Measurements from ENCODE around the gene MECP2.
"Not testable (repeated sequence)": the region's sequence is repeated elsewhere in the genome, so short reads cannot be mapped to it uniquely, and the experiment has no call there.

The MECP2 gene

DNA sequence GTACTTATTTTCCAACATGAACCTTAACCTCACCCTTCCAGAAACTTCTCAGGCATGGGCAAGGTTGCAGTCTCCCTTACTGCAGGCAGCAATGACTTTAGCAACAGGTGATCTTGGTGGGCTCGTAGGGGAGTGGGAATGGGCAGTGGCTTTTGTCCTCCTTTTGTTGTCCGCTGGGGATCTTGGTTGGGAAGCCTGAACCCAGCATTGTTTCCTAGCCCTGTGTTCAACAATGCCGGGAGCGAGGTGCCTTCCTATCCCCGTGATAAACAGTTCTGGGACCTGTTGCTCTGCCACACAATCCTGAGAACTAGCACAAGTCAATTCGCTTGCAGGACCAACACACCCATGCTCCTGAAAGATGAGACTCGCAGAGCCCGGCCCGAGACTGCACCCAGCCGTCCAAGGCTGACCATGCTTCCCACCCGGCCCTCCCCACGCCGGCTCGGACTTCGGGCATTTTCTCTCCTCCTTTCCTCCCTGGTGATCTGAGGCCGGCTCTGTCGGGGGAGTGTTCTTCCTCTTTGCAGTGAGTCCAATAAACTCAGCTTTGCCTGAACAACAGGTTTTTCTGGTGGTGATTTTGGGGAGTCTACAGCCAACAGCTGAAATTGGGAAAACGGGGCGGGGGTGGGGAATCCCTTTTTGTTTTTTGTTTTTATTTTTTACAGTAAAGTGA is 98.0 kb downstream of the MECP2 start:
- TF ChIP-seq, protein P1, sequence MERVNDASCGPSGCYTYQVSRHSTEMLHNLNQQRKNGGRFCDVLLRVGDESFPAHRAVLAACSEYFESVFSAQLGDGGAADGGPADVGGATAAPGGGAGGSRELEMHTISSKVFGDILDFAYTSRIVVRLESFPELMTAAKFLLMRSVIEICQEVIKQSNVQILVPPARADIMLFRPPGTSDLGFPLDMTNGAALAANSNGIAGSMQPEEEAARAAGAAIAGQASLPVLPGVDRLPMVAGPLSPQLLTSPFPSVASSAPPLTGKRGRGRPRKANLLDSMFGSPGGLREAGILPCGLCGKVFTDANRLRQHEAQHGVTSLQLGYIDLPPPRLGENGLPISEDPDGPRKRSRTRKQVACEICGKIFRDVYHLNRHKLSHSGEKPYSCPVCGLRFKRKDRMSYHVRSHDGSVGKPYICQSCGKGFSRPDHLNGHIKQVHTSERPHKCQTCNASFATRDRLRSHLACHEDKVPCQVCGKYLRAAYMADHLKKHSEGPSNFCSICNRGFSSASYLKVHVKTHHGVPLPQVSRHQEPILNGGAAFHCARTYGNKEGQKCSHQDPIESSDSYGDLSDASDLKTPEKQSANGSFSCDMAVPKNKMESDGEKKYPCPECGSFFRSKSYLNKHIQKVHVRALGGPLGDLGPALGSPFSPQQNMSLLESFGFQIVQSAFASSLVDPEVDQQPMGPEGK (CRISPR knock-in tag; IDR thresholded peaks at IDR 0.05; ENCODE audit: borderline replicate concordance): no peak
- peak; percentile 13; the same call in 1 of the 3 replicates for ATAC-seq

DNA sequence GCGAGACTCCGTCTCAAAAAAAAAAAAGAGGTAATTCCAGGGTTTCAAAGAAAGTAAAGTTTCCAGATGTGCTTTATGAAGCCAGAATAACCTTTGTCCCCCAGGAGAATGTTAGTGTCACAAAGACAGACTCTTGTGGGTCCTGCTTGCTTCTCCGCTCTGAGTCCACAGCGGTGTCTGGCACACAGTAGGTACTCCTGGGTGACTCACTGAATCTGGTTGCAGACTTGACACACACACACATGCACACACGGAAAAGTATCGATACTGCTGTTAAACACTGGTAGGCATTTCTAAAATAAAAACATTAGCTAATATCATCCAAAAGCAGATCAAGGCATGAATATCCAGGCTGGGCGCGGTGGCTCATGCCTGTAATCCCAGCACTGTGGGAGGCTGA is 102.0 kb downstream of the MECP2 start:
- no peak for ATAC-seq
- no peak for TF ChIP-seq ZC3H10 (CRISPR knock-in tag; IDR thresholded peaks at IDR 0.05)
- no peak for TF ChIP-seq ZNF8 (CRISPR knock-in tag; IDR thresholded peaks at IDR 0.05)
- TF ChIP-seq CSDC2 (CRISPR knock-in tag; IDR thresholded peaks at IDR 0.05): no peak
- TF ChIP-seq, protein P1 (CRISPR knock-in tag; IDR thresholded peaks at IDR 0.05; ENCODE audit: borderline replicate concordance): no peak
- TF ChIP-seq OSR1 (CRISPR knock-in tag; IDR thresholded peaks at IDR 0.05): no peak
- no peak for TF ChIP-seq ESRRG (CRISPR knock-in tag; IDR thresholded peaks at IDR 0.05)
- TF ChIP-seq, protein P2, sequence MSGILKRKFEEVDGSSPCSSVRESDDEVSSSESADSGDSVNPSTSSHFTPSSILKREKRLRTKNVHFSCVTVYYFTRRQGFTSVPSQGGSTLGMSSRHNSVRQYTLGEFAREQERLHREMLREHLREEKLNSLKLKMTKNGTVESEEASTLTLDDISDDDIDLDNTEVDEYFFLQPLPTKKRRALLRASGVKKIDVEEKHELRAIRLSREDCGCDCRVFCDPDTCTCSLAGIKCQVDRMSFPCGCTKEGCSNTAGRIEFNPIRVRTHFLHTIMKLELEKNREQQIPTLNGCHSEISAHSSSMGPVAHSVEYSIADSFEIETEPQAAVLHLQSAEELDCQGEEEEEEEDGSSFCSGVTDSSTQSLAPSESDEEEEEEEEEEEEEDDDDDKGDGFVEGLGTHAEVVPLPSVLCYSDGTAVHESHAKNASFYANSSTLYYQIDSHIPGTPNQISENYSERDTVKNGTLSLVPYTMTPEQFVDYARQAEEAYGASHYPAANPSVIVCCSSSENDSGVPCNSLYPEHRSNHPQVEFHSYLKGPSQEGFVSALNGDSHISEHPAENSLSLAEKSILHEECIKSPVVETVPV (CRISPR knock-in tag; IDR thresholded peaks at IDR 0.05): no peak
- no peak for TF ChIP-seq RARB (CRISPR knock-in tag; IDR thresholded peaks at IDR 0.05)
- no peak for TF ChIP-seq TCF4 (CRISPR knock-in tag; IDR thresholded peaks at IDR 0.05; ENCODE audit: borderline replicate concordance)
- no peak for TF ChIP-seq ZFP3 (CRISPR knock-in tag; IDR thresholded peaks at IDR 0.05)
- no peak for TF ChIP-seq PPARA (CRISPR knock-in tag; IDR thresholded peaks at IDR 0.05; ENCODE audit: borderline replicate concordance)
- TF ChIP-seq ARNTL (CRISPR knock-in tag; IDR thresholded peaks at IDR 0.05; ENCODE audit: borderline replicate concordance, low read depth): no peak

DNA sequence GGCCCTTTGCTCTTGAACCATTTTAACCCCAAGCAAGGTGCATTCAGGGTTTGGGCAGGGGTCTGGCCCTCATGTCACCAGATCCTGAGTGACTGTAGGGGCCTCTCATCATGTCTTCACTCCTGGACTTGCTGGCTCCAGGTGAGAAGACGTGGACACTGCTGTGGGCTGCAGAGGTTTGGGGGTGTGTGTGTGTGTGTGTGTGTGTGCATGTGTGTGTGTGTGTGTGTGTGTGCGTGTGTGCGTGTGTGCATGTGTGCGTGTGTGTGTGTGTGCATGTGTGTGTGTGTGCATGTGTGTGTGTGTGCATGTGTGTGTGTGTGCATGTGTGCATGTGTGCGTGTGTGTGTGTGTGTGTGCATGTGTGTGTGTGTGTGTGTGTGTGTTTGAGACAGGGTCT is 103.1 kb downstream of the MECP2 start:
- not testable (repeated sequence) for ATAC-seq

DNA sequence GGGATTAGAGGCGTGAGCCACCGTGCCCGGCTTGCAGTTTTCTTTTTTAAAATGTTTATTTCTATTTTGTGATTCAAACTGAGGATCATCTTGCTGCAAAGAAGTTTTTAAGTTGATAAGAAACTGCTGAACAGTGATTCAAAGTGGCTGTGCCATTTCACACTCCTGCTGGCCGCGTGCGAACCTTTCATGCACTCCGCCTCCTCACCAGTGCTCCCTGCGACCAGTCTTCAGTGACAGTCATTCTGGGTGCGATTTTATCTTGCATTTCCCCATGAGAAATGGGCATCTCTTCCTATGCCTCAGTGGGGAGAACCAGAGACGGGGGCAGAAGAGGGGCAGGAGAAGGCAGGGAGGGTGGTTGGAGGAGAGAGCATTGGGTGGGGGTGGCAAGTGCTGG is 103.5 kb downstream of the MECP2 start:
- no peak for ATAC-seq
- TF ChIP-seq ZFP30 (CRISPR knock-in tag; IDR thresholded peaks at IDR 0.05) (no peak), BACH2 (CRISPR knock-in tag; IDR thresholded peaks at IDR 0.05; ENCODE audit: borderline replicate concordance) (no peak), SNAI2 (CRISPR knock-in tag; IDR thresholded peaks at IDR 0.05) (no peak), ZNF70 (CRISPR knock-in tag; IDR thresholded peaks at IDR 0.05) (no peak), OSR1 (CRISPR knock-in tag; IDR thresholded peaks at IDR 0.05) (no peak), CSDC2 (CRISPR knock-in tag; IDR thresholded peaks at IDR 0.05) (no peak), ESRRG (CRISPR knock-in tag; IDR thresholded peaks at IDR 0.05) (no peak), PPARA (CRISPR knock-in tag; IDR thresholded peaks at IDR 0.05; ENCODE audit: borderline replicate concordance) (no peak), RARB (CRISPR knock-in tag; IDR thresholded peaks at IDR 0.05) (no peak), ZC3H10 (CRISPR knock-in tag; IDR thresholded peaks at IDR 0.05) (no peak), GLIS3 (CRISPR knock-in tag; IDR thresholded peaks at IDR 0.05) (no peak), ZNF8 (CRISPR knock-in tag; IDR thresholded peaks at IDR 0.05) (no peak), TOX (CRISPR knock-in tag; IDR thresholded peaks at IDR 0.05; ENCODE audit: borderline replicate concordance) (no peak)
- TF ChIP-seq, protein P3, sequence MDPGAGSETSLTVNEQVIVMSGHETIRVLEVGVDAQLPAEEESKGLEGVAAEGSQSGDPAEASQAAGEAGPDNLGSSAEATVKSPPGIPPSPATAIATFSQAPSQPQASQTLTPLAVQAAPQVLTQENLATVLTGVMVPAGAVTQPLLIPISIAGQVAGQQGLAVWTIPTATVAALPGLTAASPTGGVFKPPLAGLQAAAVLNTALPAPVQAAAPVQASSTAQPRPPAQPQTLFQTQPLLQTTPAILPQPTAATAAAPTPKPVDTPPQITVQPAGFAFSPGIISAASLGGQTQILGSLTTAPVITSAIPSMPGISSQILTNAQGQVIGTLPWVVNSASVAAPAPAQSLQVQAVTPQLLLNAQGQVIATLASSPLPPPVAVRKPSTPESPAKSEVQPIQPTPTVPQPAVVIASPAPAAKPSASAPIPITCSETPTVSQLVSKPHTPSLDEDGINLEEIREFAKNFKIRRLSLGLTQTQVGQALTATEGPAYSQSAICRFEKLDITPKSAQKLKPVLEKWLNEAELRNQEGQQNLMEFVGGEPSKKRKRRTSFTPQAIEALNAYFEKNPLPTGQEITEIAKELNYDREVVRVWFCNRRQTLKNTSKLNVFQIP (CRISPR knock-in tag; IDR thresholded peaks at IDR 0.05; ENCODE audit: borderline replicate concordance, low read depth): no peak
- TF ChIP-seq, protein P2 (CRISPR knock-in tag; IDR thresholded peaks at IDR 0.05): no peak

All from SK-N-SH treated with all-trans-retinoic acid at 6 μM for 48 hours (cell line).